Measurements from ENCODE around the gene TRAPPC3L.

The TRAPPC3L gene

GRCh38 chr6:116463301-116463700 is 82.2 kb downstream of the TRAPPC3L start:
- no peak for DNase-seq (ENCODE audit: low spot score)

- peak; percentile 42 for DNase-seq (ENCODE audit: low spot score)
Observed at GRCh38 chr6:116461932-116462885, 83.3 kb downstream of the TRAPPC3L start.

DNA sequence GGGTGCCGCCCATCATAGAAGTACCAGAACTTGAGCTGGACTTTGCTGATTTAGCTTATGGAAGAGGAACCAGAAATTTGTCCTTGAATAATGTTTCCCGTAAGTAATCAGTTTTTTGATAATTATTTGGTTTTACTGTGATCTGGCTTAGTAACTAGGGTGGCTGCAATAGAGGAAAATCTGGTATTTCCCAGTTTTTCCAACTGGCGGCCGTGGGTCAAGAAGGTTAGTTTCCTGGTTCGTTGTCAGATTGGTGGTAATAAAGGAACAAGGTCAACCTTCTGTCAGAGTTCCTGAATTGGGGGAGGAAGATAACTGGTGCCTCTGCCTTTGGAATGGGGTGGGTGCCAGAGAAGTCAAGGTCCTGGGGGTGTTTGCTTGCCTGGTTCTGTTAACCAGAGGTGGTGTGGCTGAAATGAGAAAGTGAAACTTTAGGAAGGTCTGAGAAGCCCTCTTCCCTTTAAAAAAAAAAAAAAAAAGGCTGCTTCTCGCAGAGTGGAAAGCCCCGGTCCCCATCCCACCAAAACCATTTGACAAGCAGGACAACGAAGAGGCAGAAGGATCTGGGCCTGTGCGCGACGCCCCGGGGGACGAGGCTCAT is 84.1 kb downstream of the TRAPPC3L start, which contains the start of gene CALHM6:
Gene CALHM6, plus strand, starts transcription at position 45 of the 601 bp plus-strand sequence. Its CDS starts 555 bp downstream, at position 600.
- no peak for DNase-seq (ENCODE audit: low spot score)

- DNase-seq (ENCODE audit: low spot score) = no peak
Observed at GRCh38 chr6:116459927-116460326, 85.6 kb downstream of the TRAPPC3L start.

- DNase-seq (ENCODE audit: low spot score) = no peak
Observed at GRCh38 chr6:116458264-116458663, 87.2 kb downstream of the TRAPPC3L start.

DNA sequence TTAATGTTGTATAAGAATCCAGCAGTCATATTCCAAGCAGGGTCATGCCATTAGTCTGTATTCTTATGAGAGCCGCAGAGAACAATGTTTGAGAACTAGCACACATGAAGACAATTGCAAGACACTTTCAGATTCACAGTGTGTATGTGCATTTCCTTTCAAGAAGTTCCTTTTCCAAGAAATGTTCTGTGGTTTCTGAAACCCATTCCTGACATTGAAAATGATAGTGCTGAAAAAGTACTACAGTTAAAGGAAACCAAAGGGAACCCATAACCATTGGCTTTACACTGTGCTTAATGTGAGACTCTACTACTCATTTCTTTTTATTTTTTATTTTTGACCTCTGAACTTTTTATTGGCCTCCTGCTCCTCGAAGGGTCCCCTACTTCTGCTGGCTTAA is 88.6 kb downstream of the TRAPPC3L start:
- DNase-seq (ENCODE audit: low spot score) = no peak

DNA sequence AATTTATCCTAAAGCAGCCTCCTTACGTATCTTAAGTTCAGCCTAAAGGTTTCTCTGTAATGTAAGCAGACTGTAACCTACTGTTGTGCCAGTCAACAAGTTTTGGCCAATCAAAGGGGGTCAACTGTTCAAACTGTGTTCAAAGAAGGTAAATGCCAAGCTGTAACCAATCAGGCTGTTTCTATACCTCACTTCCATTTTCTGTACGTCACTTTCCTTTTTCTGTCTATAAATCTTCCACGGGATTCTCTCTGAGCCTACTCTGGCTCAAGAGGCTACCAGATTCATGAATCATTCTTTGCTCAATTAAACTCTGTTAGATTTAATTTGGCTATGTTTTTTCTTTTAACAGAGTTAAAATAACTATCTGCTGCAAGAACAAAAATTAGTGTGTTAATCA is 89.4 kb downstream of the TRAPPC3L start:
- no peak for DNase-seq (ENCODE audit: low spot score)

- no peak for DNase-seq (ENCODE audit: low spot score)
Observed at GRCh38 chr6:116452531-116452930, 93.0 kb downstream of the TRAPPC3L start.

DNA sequence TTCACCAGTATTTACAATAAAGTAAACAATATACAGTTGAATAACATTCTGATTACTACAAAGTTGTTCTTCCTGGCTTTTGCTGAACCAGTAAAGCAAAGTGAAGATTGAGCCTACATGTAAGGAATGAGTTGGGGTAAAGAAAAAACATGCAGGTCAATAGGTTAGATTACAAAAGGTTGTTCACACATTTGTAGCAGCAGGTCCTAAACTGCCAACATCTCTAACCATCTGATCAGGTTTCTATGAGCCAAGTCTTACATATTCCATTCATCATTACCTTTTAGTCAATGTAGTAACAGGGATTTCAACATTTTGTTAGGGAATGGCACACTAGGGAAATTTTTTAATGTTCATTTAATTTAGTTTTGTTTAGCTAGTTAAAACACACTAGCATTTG is 93.6 kb downstream of the TRAPPC3L start:
- DNase-seq (ENCODE audit: low spot score) = no peak

- DNase-seq (ENCODE audit: low spot score) = peak; percentile 45
Observed at GRCh38 chr6:116450769-116451740, 94.4 kb downstream of the TRAPPC3L start.

GRCh38 chr6:116450185-116450710 is 95.2 kb downstream of the TRAPPC3L start:
- no peak for DNase-seq (ENCODE audit: low spot score)

GRCh38 chr6:116449565-116449964 is 95.9 kb downstream of the TRAPPC3L start:
- no peak for DNase-seq (ENCODE audit: low spot score)

DNA sequence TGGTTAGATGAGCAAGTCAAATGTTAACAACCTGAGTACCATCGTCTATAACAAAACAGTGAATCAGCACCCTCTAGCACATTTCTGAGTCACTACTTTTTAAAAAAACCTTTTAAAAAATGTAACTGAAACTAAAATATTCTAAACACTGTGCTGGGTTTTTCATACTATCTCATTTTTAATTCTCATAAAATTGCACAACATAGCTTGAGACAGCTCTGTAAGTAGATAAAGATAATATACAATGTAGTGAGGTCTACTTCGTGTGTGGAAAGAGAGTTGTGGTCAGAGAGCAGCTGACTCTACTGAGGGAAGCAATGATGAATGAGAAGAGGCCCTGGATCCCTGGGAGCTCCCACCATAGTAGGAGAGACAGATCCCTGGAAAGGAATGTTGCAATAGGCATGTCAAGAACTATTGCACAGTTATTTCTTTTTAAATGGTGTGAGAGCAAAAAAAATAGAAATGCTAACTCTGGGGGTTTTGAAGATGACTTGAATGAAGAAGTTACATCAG is 97.9 kb downstream of the TRAPPC3L start:
- DNase-seq (ENCODE audit: low spot score) = no peak

DNA sequence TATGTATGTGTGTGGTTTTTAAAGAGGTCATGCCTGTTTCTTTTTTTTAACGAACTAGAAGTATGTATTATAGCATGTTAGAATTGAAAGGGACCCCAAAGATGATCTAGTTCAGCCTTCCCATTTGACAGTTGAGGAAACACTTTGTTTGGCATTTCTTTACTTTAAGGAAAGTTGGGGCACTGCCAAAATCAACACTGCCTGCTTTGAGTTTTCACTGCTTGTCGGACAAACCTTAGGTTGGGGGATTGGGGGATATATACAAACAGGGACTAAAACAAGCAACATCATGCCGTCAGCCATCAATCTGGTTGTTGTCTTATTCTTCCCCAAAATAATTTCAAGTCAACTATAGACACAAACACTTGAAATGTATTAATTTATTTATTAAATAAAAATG is 98.4 kb downstream of the TRAPPC3L start:
- DNase-seq (ENCODE audit: low spot score) = no peak

DNA sequence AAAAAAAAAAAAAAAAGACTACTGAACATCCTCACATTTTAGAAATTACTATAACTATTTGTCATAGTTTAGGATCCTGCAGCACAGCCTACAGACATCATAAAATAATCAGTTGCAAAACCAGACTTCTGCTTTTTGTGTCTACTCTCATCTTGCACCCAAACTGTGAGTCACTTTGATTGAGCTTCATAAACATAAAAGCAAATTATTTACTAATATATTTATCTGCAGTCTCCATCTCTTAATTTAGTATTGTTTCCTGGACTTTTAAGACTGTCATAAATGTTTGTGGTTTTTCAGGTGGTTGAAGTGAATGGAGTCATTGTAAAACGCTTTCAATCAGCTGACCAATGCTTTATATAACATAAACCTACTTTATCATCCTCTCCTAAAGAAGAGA is 99.1 kb downstream of the TRAPPC3L start:
- DNase-seq (ENCODE audit: low spot score) = no peak

- DNase-seq (ENCODE audit: low spot score) = no peak
Observed at GRCh38 chr6:116445102-116445501, 100.4 kb downstream of the TRAPPC3L start.

Measured in Ammon's horn (tissue), 1 donor.